ENCODE results near the gene HOXD9.

DNA sequence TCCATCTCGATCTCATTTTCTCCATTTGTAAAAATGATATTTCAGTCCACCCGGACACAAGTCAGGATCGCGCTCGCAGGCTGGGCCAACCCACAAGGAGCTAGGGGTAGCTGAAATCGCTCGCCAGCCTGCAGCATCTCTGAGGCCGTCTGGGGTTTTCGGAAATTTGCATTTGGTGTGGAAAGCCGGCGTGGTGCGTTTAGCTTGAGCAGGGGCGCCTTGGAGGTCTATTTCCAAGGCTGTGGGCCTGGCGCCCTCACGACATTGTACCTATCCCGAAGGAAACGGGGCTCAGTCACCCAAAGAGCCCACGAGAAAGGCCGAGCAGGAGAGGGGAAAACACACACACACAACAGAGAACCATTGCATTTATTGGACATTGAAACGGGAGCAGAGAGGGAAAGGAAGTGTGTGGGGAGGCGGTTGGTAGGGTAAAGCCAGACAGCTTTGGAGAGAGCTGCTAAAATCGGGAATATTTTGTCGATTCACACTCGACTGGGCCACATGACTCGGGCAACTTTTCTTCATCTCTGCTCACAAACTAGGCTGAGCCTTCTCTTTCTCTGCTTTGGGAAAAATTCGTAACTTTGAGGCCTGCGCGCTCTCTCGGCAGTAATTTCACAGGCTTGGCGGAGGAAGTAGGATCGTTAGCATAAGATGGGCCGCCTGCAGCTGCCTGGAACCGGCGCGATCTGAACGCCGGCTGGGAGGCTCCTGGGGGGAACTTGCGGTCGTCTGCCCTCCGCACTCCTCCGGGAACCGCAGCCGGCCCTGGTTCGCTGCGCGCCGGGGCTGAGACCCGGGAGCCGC, 5.9 kb downstream of the HOXD9 start:
- TF ChIP-seq, protein P1, sequence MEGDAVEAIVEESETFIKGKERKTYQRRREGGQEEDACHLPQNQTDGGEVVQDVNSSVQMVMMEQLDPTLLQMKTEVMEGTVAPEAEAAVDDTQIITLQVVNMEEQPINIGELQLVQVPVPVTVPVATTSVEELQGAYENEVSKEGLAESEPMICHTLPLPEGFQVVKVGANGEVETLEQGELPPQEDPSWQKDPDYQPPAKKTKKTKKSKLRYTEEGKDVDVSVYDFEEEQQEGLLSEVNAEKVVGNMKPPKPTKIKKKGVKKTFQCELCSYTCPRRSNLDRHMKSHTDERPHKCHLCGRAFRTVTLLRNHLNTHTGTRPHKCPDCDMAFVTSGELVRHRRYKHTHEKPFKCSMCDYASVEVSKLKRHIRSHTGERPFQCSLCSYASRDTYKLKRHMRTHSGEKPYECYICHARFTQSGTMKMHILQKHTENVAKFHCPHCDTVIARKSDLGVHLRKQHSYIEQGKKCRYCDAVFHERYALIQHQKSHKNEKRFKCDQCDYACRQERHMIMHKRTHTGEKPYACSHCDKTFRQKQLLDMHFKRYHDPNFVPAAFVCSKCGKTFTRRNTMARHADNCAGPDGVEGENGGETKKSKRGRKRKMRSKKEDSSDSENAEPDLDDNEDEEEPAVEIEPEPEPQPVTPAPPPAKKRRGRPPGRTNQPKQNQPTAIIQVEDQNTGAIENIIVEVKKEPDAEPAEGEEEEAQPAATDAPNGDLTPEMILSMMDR (IDR thresholded peaks at IDR 0.05; ENCODE audit: low read depth, low read length): no peak
- no peak for TF ChIP-seq EZH2phosphoT487 (IDR thresholded peaks at IDR 0.05; ENCODE audit: low read depth)
